Superior temporal gyrus (tissue), 1 donor: ENCODE results near the gene INHBA.

ENCODE experiments used
- DNase-seq: peaks from one replicate; pipeline ENCODE4 v3.0.0-alpha.2; 2016; ENCODE audit errors: extremely low spot score

INHBA gene

DNA sequence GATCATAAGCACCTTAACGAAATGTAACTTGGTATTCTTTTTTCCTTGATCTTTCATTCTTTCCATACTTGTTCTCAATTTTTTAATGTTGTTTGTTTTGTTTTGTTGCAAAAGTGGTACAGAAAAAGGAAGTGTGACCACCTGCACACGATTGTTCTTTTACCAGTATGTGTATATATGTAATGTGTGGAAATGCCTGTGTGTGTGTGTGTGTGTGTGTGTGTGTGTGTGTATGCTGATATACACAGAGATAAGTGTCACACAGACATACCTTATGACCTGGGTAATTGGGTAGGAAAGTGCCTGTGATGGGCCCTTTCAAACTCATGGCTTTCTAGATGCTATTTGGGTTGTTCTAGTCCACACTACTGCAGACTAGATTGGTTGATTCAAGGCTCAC lies 14.0 kb downstream of the INHBA start:
- DNase-seq: no peak

- DNase-seq: no peak
Measured at GRCh38 chr7:41688012-41688625, 14.8 kb downstream of the INHBA start.

GRCh38 chr7:41685684-41686083 lies 17.2 kb downstream of the INHBA start:
- no peak for DNase-seq

GRCh38 chr7:41682422-41682821 lies 20.5 kb downstream of the INHBA start:
- DNase-seq: no peak

GRCh38 chr7:41679566-41679965 lies 23.3 kb downstream of the INHBA start:
- DNase-seq: no peak

DNA sequence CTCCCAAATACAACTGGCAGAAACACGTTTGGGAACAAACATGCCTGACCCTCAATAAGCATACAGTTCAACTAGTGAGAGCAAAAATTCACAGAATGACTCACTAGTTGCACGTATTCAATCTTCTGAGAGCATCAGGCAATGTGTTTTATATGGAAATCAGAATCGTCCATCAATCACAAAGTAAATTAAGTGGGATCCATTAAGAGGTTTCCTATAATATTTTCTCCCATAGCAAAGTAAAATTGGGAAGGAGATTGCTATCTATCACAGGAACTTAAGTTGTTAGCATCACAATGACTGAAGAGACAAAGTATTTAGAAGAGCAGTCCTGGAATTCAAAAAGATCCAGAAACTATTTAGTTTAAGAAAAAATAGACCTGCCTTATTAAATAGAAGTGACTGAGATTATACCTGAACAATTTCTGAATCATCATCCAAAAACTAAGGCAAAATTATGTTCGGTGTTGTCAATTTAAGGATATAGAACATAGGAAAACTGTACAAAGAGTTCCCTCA lies 28.3 kb downstream of the INHBA start:
- DNase-seq: no peak

DNA sequence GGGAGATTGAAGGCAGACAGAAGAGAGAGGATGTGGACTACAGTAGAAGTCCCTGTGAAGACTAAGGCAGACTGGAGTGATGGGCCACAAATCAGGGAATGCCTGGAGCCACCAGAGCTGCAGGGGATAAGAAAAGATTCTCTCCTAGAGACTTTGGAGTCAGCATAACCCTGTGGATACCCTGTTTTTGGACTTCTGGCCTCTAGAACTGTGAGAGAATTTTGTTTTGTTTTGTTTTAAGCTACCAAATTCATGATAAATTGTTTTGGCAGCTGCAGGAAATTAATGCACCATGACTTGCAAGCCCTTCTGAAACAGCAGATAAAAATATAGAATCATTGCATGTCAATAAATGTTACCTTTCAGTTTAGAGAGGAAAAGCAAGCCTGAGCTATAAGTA lies 41.3 kb downstream of the INHBA start:
- no peak for DNase-seq

GRCh38 chr7:41659539-41659938 lies 43.4 kb downstream of the INHBA start:
- no peak for DNase-seq

GRCh38 chr7:41656366-41656765 lies 46.5 kb downstream of the INHBA start:
- DNase-seq: no peak

DNA sequence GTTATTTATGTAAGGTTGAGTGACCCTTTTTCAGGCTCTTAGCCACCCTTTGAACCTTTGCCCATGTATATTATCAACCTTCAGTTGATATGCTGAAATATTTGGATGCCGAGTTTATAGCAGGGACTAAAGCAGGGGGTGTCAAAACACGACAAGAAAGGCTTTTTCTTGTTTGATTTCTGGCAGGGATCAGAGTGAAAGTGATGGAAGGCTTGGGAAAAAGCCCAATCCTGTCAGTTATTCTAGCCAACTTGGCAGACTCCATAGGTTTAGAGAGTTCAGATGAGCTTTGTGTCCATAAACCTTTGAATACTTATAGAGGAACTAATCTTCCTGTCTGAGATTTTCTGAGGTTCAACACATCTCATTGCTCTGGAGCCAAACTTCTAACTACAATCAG lies 47.5 kb downstream of the INHBA start:
- DNase-seq: no peak

DNA sequence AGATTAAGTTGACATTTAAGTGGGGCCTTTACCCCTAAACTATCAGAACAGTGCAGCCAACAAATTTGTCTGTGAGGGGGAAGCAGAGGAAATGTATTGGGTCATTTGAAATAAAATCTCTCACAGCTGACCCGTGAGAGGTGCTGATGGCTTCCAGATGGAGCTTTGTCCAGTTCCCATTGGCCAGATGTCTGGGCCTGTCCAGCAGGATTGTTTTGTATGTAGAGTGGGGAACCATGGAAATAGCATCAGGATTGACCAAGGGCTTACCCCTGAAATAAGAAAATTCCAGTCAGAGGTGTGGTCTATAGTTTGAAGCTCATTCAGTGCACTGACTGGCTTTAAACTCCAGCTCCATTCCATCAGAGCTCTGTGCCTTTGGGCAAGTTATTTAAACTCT lies 50.6 kb downstream of the INHBA start:
- no peak for DNase-seq

DNA sequence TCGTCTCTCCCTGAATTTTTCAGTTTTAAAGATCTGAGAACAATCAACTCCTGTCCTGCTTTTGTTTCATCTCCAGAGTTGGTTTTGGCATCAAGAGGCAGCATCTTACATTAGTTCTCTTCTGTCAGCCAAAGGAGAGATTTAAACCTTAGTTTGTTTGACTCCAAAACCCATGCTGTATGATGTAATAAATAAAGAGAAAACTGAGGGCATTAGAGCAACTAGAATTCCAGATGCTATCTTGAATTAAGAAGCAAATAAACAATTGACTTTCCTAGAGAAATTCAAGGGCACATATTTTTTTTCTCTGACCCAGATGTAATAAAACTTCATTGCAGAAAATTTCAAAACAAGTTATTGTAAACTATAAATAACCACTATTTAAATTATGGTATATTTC lies 54.4 kb downstream of the INHBA start:
- DNase-seq: no peak

DNA sequence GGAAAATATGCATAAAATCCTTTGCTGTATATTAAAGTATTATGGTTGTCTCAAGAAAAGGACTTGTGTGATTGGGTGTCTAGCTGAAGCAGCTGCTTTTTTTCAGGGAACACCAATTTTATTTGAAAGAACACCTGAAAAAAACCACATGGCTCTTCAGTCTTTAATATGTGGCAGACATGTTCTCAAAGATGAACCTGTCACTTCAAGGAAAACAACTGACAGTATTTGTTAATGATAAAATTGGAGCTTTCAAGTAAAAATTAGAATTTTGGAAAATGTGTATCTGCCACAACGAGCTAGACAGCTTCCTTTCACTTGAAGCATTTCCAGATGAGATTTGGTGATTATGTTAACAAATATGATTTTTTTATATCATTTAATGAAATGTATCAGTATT lies 59.3 kb downstream of the INHBA start:
- no peak for DNase-seq

DNA sequence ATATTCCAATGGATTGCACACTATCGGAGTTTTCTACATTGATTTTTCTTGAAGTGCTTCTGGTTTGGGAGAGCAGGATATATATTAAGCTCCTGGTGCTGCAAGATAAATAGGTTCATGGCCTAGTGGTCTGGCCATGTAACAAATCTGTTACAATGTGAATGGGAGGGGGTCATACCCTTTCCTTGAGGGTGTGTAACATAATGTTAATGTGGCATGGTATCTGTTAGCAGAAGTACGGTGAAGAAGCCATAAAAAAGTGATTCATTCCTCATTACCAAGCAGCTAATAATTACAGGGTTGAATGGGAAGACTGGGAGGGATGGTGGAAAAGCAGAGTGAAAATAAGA lies 61.2 kb downstream of the INHBA start:
- no peak for DNase-seq

DNA sequence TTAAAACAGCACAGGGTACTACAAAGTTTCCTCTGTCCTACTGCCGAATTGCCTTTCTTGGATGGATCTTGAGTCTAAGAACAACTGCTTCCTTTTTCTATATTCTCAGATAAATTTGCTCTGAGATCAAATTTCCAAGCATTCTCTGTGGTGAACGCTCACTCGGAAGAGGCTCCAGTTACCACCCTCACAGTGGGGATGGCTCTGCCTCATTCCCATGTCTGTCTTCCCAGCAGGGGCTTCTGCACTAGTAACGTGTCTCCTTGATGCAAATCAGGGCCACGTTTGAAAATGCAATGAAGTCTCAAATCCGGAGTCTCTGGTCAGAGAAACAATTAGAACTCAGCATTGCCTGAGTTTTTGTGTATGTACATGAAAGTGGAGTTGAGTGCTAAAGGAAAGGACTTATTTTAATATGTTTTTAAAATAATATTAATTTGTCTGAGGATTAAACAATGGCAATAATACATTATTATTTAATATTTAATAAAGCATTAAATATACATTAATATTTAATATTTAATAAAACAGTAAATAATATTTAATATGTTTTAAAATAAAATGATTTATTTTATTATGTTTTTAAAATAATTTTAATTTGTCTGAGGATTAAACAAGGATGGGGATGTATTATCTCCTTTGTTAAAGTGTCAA lies 61.8 kb downstream of the INHBA start:
- DNase-seq: no peak

- DNase-seq: no peak
Measured at GRCh38 chr7:41640487-41640886, 62.4 kb downstream of the INHBA start.

GRCh38 chr7:41637049-41637448 lies 65.8 kb downstream of the INHBA start:
- no peak for DNase-seq
